Neural cell (in vitro differentiated cells): ENCODE results near the gene MRTO4. TPM values are rescaled to one million over a fixed set of nuclear protein-coding genes. Genes with fewer than 3 reads are reported as not detected.

Experiments used
- H2AFZ ChIP-seq: fragments of 200-600, 300-800 bp; sonication (generic), shearing (Covaris generic); 2 replicates; pipeline ENCODE4 v1.6.0; 2014; ENCODE audit warnings: low read depth, mild to moderate bottlenecking, antibody characterized with exemption, low read length, moderate library complexity
- H3F3A ChIP-seq: fragments of 200-600 bp; shearing (Covaris generic); 2 replicates; pipeline ENCODE4 v1.6.1; 2016; ENCODE audit warnings: mild to moderate bottlenecking, moderate library complexity, mixed read lengths, antibody characterized with exemption, low read length; ENCODE audit not compliant: insufficient read depth, poor library complexity, severe bottlenecking
- H3K27ac ChIP-seq: fragments of 200-600, 300-800 bp; sonication (generic), shearing (Covaris generic); 2 replicates; pipeline ENCODE4 v1.5.1; 2014; ENCODE audit warnings: mild to moderate bottlenecking, low read length, moderate library complexity
- H3K27me3 ChIP-seq: fragments of 300-800, 200-600 bp; sonication (generic), shearing (Covaris generic); 2 replicates; pipeline ENCODE4 v1.6.0; 2014; ENCODE audit warnings: mild to moderate bottlenecking, low read depth, low read length, moderate library complexity; ENCODE audit not compliant: insufficient read depth
- H3K36me3 ChIP-seq: fragments of 300-800, 200-600 bp; sonication (generic), shearing (Covaris generic); 2 replicates; pipeline ENCODE4 v1.5.1; 2014; ENCODE audit warnings: mild to moderate bottlenecking, antibody characterized with exemption, low read length, moderate library complexity; ENCODE audit not compliant: insufficient read depth
- H3K4me2 ChIP-seq: fragments of 300-800, 200-600 bp; sonication (generic), shearing (Covaris generic); 2 replicates; pipeline ENCODE4 v1.6.0; 2014; ENCODE audit warnings: mild to moderate bottlenecking, low read length
- H3K4me3 ChIP-seq: fragments of 300-800, 200-600 bp; sonication (generic), shearing (Covaris generic); 2 replicates; pipeline ENCODE4 v1.5.1; 2014; ENCODE audit warnings: mild to moderate bottlenecking, low read length, moderate library complexity
- H3K79me2 ChIP-seq: fragments of 200-600 bp; shearing (Covaris generic); replicated peaks from 2 replicates; pipeline ENCODE4 v1.6.0; 2014; ENCODE audit warnings: mild to moderate bottlenecking, low read length, moderate library complexity; ENCODE audit not compliant: insufficient read depth
- H3K9ac ChIP-seq: fragments of 300-800, 200-600 bp; sonication (generic), shearing (Covaris generic); 2 replicates; pipeline ENCODE4 v1.6.1; 2016; ENCODE audit warnings: mild to moderate bottlenecking, low read length, mixed read lengths
- H3K9me2 ChIP-seq: fragments of 200-600 bp; shearing (Covaris generic); 2 replicates; pipeline ENCODE4 v1.6.1; 2016; ENCODE audit warnings: mild to moderate bottlenecking, low read length, mixed read lengths; ENCODE audit not compliant: insufficient read depth
- H3K9me3 ChIP-seq: fragments of 200-600, 300-800 bp; sonication (generic), shearing (Covaris generic); 2 replicates; pipeline ENCODE4 v1.6.1; 2016; ENCODE audit warnings: mild to moderate bottlenecking, mixed run types, low read length, moderate library complexity, mixed read lengths
- H4K20me1 ChIP-seq: fragments of 200-600 bp; shearing (Covaris generic); 2 replicates; pipeline ENCODE4 v1.6.1; 2016; ENCODE audit warnings: mild to moderate bottlenecking, mixed run types; ENCODE audit not compliant: insufficient read depth
- EP300 ChIP-seq: fragments of 450-650 bp; conservative IDR thresholded peaks from 2 replicates; pipeline ENCODE4 v1.6.1; 2014; ENCODE audit warnings: antibody characterized with exemption, mild to moderate bottlenecking, moderate library complexity; ENCODE audit not compliant: poor library complexity, severe bottlenecking
- EZH2 ChIP-seq: fragments of 200-600, 300-800 bp; shearing (Covaris generic), sonication (generic); IDR thresholded peaks from 2 replicates; pipeline ENCODE4 v1.6.1; 2014; ENCODE audit warnings: antibody characterized with exemption, low read length, borderline replicate concordance, mild to moderate bottlenecking; ENCODE audit not compliant: insufficient read depth, poor library complexity, severe bottlenecking
- MXI1 ChIP-seq: fragments of 450-650 bp; conservative IDR thresholded peaks from 2 replicates; pipeline ENCODE4 v1.6.1; 2014; ENCODE audit warnings: antibody characterized with exemption, mild to moderate bottlenecking; ENCODE audit not compliant: poor library complexity, severe bottlenecking
- POLR2AphosphoS5 ChIP-seq: IDR thresholded peaks from 2 replicates; pipeline ENCODE4 v1.6.1; 2012
- RAD21 ChIP-seq: fragments of 450-650 bp; conservative IDR thresholded peaks from 2 replicates; pipeline ENCODE4 v1.6.1; 2014; ENCODE audit warnings: antibody characterized with exemption, mild to moderate bottlenecking, moderate library complexity
- REST ChIP-seq: IDR thresholded peaks from 2 replicates; pipeline ENCODE4 v1.6.1; 2012; ENCODE audit warnings: borderline replicate concordance
- SMC3 ChIP-seq: fragments of 450-650 bp; conservative IDR thresholded peaks from 2 replicates; pipeline ENCODE4 v1.6.1; 2014; ENCODE audit warnings: antibody characterized with exemption, mild to moderate bottlenecking, moderate library complexity; ENCODE audit not compliant: poor library complexity
- TAF1 ChIP-seq: IDR thresholded peaks from 2 replicates; pipeline ENCODE4 v1.6.1; 2012; ENCODE audit warnings: low read depth
- polyA plus RNA-seq: library from polyadenylated mRNA; depleted of rRNA; stranded (reverse); fragments of >200 nt; gene quantifications from 2 replicates; pipeline ENCODE4 v1.2.3, GENCODE V29; 2014
- TF ChIP-seq, protein P1 (sequence below): fragments of 450-650 bp; IDR thresholded peaks from 2 replicates; pipeline ENCODE4 v1.5.1; 2014; ENCODE audit warnings: antibody characterized with exemption, mild to moderate bottlenecking, moderate library complexity; ENCODE audit not compliant: poor library complexity, severe bottlenecking

The MRTO4 gene
- polyA plus RNA-seq, 1 donor from 2014 or later = 50.2 TPM

- H3K36me3 ChIP-seq = no peaks in the 10 kb centered on the region
- no peaks in the 10 kb centered on the region for H4K20me1 ChIP-seq
- H3K9me2 ChIP-seq = no peaks in the 10 kb centered on the region
- peaks cover 73% of the 10 kb centered on the region for H3K79me2 ChIP-seq
- TF ChIP-seq EP300 = no peak
- no peak for TF ChIP-seq SMC3
- no peak for TF ChIP-seq REST
- no peak for TF ChIP-seq RAD21
- TF ChIP-seq EZH2 = no peak
- no peak for TF ChIP-seq POLR2AphosphoS5
- TF ChIP-seq TAF1 = no peak
- TF ChIP-seq MXI1 = no peak
- peak overlapping the region; percentile 83 for H3K4me2 ChIP-seq
- H3K27ac ChIP-seq = peak overlapping the region; percentile 78
- H3K27me3 ChIP-seq = no peaks in the 10 kb centered on the region
- no peaks in the 10 kb centered on the region for H3F3A ChIP-seq
- peak overlapping the region; percentile 90 for H3K9ac ChIP-seq
- peak overlapping the region; percentile 70 for H2AFZ ChIP-seq
- peak overlapping the region; percentile 89 for H3K4me3 ChIP-seq
- H3K9me3 ChIP-seq = no peaks in the 10 kb centered on the region
Measured at GRCh38 chr1:19210772-19211549, 40.6 kb upstream of the MRTO4 start.

DNA sequence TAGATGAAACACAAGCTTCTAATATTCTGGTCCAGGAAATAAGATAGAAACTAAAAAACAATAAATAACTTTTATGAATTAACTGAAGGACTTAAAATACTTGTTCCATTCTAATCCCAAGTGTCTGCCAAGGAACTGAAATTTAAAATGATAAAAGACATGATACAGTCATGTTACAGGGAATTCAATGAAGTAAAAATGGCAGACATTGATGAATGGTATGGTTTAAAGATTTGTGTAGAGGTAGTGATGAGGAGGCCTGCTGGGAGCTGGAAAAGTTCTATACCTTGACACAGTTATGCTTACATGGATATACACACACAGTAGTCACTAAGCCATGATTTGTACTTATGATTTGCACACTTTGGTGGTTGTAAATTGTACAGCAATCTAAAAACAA is 39.4 kb upstream of the MRTO4 start:
- Histone ChIP-seq H3K9me2 (no peaks in the 10 kb centered on the region), H3K4me3 (no peak overlapping the region), H3K27ac (no peak overlapping the region), H3F3A (no peaks in the 10 kb centered on the region), H3K36me3 (no peaks in the 10 kb centered on the region), H3K9me3 (no peaks in the 10 kb centered on the region), H2AFZ (no peak overlapping the region), H3K9ac (no peak overlapping the region), H4K20me1 (no peaks in the 10 kb centered on the region), H3K79me2 (peaks cover 61% of the 10 kb centered on the region), H3K27me3 (no peaks in the 10 kb centered on the region), H3K4me2 (no peak overlapping the region)
- no peak for TF ChIP-seq MXI1
- TF ChIP-seq EZH2 = no peak
- no peak for TF ChIP-seq EP300
- TF ChIP-seq, protein P1, sequence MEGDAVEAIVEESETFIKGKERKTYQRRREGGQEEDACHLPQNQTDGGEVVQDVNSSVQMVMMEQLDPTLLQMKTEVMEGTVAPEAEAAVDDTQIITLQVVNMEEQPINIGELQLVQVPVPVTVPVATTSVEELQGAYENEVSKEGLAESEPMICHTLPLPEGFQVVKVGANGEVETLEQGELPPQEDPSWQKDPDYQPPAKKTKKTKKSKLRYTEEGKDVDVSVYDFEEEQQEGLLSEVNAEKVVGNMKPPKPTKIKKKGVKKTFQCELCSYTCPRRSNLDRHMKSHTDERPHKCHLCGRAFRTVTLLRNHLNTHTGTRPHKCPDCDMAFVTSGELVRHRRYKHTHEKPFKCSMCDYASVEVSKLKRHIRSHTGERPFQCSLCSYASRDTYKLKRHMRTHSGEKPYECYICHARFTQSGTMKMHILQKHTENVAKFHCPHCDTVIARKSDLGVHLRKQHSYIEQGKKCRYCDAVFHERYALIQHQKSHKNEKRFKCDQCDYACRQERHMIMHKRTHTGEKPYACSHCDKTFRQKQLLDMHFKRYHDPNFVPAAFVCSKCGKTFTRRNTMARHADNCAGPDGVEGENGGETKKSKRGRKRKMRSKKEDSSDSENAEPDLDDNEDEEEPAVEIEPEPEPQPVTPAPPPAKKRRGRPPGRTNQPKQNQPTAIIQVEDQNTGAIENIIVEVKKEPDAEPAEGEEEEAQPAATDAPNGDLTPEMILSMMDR = no peak
- TF ChIP-seq RAD21 = no peak
- TF ChIP-seq POLR2AphosphoS5 = no peak
- no peak for TF ChIP-seq TAF1
- no peak for TF ChIP-seq REST
- TF ChIP-seq SMC3 = no peak
